ENCODE measurements around the gene RTP2.
A peak's percentile ranks its signal among the peaks of the same experiment; 100 is the strongest.

RTP2 gene

GRCh38 chr3:187702507-187703033, at the start of gene RTP2:
TSS of gene RTP2 (minus strand) at chr3:187702557. CDS start at chr3:187702128, 429 bp downstream.
- no peak for DNase-seq

DNA sequence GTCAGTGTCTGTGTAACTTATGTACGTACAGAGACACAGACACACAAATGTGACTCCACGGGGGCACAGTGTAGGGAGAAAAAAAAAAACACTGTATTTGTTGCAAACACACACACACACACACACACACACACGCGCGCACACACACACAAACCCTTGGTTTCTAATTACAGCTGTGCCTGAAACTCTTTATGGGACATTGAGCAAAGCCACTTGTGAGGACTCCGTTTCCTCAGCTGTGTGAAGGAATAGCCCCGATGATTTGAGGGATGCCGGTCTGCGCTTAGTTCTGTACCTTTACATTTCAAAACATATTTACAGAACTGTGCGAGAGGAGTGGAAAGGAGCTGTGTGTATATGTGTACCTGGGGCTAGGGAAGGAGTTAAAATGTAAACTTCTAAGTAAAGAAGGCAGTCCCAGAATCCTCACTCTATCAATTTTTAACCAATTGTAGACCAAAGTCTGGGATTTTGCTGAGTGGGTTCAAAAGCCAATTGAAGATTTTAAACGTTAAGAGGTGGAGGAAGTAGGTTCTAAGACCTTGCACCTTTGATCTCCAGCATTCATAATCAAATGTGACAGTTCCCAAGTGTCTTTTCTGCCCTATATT, 48.3 kb upstream of the RTP2 start:
- no peak for DNase-seq

GRCh38 chr3:187750006-187750512, 47.7 kb upstream of the RTP2 start:
- DNase-seq = no peak

- peak; percentile 79 for DNase-seq
Observed at GRCh38 chr3:187748050-187748481, 45.7 kb upstream of the RTP2 start.

DNA sequence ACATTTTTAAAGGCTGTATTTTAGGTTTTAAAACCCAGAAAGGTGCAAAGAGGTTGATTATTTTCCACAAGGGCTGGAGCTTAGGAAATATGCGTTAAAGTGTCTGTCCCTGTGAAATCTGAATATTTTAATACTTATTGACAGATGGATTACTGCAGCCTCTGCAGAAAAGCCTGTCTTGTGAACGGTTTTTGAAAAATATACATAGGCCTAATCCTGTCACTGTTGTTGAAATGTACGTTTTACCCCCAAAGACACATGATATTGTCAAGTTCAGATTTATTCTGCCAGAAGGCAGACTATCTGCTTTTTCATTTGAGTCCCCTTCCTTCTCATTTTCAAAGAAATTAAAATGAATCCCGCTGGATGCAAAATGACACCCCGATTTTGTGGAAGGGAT, 45.1 kb upstream of the RTP2 start:
- DNase-seq = no peak

DNA sequence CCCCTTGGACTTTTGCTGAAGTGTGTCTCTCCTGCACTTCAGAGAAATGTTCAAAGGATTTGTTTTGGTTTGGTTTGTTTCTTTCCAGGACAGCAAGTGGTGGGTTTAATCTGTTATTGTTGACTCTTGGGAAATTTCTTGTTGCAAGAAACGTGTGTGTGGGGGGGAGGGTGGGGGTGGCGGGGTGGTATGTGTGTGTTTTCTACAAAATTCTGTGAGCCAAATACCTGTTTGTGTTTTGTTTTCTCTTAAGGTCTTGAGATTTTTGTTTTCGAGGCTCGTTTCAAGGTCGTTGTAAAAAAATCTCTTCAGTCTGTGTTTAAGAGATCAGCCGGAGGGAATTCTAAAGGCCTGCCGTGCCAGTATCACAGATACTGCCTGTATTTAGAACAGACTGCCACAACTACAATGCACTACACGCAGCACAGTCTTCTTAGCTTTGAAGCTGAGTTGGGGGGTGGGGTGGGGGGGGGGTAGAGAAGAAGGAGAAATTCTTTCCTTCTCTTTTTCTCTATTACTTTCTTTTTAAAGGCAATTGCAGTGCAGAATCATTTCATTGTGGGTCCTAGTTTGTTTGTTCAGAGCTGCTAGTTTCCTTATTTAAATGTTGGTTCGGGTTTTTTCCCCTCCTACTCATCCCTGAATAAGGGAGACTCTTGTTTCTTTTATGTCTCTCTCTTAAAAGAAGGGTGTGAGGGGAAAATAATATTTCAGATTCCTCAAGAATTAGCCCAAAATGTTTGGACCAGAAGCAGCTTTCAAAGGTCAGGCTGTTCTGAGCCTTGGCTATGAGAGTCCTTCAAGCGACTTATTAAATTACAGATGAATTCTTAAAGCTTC, 44.3 kb upstream of the RTP2 start:
- no peak for DNase-seq

- no peak for DNase-seq
Observed at GRCh38 chr3:187746059-187746441, 43.7 kb upstream of the RTP2 start.

DNA sequence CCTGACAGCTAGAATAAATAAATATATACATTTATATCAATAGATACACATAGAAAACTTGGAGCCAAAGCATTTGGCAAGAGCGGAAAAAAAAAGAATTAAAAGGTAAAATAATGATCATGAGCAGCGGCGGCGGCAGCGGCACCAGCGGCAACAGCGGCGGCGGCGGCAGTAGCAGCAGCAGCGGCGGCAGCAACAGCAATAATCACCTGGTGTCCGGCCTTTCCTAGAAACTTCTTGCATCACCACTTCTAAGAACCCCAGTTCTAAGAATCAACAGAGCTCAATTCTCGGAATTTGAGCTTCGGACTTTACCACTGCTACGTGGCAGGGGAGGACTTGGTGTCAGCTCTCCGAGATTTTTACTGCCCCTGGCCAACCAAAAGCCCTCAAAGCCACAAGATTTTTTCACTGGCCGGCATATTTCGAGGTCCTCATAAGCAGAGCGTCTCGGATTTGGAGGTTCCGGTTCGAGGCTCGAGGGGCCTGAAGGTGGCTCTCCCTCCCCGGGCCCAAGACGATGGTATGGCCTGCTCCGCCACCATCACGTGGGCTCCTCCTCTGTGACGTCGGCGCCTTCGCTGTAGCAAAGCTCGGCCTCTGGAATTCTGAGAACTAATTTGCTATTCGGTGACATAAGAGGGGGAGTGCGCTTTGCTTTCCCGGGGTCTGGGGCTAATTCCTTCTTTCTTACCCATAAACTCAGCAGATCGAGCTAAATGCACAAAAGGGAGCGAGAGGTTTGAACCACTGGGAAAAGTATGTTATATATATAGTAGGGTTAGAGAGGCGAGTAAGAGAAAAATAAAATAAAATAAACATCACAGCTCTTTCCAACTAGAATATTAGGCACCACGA, 43.1 kb upstream of the RTP2 start, which contains the start of gene BCL6:
Gene BCL6 (minus strand): TSS at position 268 of the 858 bp plus-strand sequence. CDS start 11,775 bp downstream, outside the sequence.
- DNase-seq = peak; percentile 80

DNA sequence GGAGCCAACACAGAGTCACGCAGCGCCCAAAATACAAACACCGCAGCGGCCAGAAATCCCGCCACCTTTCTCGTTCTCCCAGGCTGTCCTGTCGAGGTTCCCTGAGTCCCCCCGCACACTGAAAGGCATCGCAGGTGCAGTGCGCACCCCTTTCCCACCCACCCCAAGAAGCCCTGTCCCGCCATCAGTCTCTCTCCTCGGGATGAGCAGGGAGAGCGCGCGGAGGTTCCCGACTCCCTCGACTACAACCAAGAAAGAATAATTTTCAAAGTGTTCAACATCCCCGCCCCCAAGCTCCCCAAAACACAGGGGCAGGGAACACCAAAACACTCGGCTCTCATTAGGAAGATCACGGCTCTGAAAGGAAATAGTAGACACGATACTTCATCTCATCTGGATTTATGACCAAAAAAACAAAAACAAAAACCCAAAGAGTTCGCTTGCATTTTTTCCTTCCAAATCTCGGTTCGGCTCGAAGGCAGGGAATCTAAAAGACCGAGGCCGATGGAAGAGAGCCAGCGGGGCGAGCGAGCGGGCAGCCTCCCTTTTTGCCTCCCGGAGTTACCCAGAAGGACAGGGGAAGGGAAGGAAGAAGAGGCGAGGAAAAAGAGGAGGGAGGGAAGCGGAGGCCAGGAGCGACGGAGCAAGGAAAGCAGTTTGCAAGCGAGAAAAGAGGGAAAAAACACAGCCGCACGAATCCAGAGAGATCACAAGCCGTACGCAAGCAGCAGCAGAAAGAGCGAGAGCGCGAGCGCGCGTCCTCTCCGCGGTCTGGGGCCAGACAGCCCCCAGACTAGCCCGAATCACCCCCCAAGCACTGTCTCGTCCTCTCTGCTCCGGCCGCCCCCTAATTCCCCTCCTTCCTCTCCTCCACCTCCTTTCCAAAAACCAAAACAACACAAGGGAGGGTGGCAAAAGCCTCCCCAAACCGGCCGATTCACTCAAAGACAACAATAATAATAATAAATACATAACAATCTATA, 42.1 kb upstream of the RTP2 start:
- DNase-seq = peak; percentile 53

DNA sequence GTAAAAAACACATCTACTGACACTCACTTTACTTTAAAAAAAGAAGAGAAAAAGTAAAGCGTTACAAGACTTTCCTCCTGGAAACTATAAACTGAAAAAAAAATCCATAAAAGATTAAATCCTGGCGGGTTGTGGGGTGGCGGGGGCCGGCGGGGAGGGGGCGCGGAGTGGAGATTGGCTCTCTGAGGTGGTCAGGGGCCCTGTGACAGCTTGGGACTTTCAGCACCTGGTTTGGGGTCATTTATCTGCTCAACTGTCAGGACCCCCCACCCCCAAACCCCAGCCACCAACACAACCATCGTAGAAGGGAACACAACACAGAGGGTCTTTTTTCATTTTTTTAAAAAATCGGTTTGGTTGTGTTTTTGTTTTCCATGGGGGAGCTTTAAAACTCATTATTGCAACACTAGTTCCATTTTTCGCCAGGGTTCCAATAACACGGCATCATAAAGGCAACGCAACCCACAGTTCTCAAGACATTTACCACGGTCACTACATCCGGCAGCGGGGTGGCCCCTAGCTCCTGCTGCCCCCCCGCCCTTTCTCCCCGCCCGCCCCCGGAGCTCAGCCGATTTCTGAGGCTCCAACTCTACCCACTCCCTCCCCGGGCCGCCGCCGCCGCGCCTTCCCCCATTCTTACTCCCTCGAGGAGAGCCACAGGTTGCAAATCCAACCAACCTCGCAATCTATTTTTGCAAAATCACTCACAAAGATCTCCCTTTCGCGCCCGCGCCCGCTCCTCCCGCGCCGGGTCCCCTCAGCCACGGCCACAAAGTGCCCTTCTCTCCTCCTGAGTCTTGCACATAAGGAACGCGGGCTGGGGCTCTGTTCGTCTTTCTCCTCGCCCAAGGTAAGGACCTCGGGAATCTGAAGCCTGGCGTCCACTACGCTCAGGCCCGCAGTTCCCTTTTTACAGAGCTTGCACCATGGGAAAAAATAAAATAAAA, 41.1 kb upstream of the RTP2 start:
- DNase-seq = peak; percentile 42

DNA sequence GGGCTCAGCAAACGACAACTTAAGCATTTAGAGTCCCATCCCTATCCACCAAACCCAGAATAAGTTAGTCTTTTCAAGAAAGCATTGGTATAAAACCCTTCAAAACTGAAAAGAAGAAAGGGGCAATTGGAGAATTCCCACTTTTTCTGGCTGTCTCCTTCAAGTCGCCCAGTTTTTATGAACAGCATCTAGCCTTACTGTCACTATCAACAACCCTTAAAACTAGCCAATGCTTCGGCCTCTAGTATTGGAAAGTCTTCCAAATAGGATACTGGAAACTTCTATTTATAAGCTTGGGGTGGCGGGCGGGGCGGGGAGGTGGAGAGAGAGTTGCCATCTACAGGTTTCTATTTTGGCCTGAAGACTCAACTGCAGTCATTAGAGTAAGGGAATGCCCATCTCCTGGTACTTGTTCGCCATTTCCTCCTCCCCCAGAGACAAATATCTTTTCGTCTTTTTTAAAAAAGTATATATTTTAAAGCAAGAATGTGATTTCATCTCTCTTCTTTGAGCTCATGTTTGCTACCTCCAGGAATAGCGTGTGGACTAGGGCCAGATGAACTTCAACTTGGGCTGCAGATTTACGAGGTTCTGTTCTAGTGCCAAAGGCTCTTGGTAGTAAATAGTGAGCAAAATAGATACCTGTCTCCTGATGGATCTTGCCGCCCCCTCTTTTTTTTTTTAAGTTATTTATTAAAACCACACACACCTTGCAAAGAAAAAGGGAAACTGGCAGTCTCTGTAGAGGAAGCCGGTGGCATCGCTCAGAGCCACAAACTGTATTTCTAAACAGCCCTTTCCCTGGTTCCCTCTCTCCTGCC, 40.2 kb upstream of the RTP2 start:
- peak; percentile 13 for DNase-seq

GRCh38 chr3:187741403-187742350, 39.3 kb upstream of the RTP2 start:
- peak; percentile 64 for DNase-seq

DNA sequence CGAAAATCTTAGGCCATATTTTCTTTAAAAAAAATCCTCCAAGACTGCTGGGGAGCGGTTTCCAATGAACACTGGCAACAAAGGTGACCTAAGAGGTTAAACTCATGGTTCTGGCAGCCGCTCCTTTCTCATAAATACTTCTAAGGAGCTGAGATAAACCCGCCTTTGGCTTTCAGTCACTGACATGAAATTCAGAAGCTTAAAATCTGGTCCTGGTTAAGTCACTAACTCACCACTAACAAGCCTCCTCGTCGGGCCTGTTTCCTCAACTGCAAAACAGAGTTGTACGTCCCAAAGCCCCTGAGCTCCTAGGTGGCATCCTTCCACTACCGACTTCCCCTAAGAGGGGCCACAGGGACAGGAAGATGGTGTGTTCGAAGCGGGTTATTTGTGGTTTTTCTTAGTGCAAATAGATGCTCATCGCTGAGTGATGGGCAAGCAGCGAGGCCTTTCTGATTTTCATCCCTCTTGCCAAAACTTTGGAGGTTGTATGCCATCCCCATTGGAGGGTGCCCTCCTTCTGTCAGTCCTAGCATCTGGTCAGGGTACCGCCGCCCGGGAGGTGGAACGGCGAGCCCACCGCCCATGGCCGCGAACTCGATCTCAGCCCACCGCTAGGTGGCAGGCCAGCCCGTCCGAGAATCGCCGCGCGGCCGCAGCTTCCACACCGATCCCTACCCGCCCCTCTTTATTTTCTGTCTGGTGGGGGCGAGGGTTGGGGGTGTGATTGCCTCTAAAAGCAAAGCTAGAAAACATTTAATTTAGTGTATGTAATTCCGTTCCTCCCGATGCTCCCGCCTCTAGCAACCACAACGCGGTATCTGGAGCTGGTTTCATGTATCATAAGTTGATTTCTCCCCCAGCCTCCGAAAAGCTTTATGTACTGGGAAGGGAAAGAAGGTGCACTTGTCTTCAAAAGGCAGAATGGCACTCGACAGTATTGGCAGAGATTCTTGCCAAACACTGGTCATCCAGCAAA, 38.4 kb upstream of the RTP2 start:
- peak; percentile 61 for DNase-seq

- peak; percentile 77 for DNase-seq
Observed at GRCh38 chr3:187739561-187740332, 37.4 kb upstream of the RTP2 start.

DNA sequence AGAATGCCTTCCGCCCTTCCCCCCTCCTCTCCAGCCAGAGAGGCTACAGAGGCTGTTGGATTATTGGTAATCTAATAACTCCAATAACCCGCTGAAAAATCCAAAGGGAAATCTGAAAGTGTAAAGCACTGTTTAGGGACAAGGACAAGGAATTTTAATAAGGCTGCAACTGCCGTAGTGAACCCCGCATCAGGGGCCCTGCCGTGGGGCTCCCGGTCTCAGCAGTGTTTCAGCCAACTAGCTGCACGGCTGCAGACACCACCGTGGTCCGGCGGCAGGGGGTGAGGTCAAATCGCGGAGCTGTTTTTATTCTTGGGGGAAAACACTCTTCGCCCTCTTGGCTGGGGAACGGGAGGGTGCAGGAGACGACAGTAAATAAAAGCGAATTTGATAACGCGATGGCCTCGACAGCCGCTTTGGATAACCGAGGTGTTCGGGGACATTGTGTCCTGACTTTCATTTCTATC, 36.8 kb upstream of the RTP2 start:
- DNase-seq = peak; percentile 26

Data from activated effector memory CD4-positive, alpha-beta T cell treated with Interleukin-2 at 50 U/mL for 16 hours (primary cell).